Hepatocyte (in vitro differentiated cells): ENCODE data around the gene LIPT1.

ENCODE experiments used
- CTCF ChIP-seq: fragments of 200-600 bp; sonication (generic); IDR thresholded peaks from 2 replicates; pipeline ENCODE4 v1.5.1; 2016; ENCODE audit warnings: antibody characterized with exemption, mild to moderate bottlenecking; ENCODE audit not compliant: poor library complexity
- EZH2 ChIP-seq: fragments of 200-600 bp; sonication (generic); IDR thresholded peaks from 2 replicates; pipeline ENCODE4 v1.6.1; 2016; ENCODE audit warnings: antibody characterized with exemption, mild to moderate bottlenecking, borderline replicate concordance
- EZH2phosphoT487 ChIP-seq: fragments of 200-600 bp; sonication (generic); IDR thresholded peaks from one replicate; pipeline ENCODE4 v1.6.1; 2018; ENCODE audit warnings: antibody characterized with exemption, mild to moderate bottlenecking, low read depth, moderate library complexity; ENCODE audit not compliant: unreplicated experiment, severe bottlenecking

GRCh38 chr2:99183025-99183424 lies 28.3 kb downstream of the LIPT1 start:
- no peak for TF ChIP-seq CTCF
- TF ChIP-seq EZH2, result no peak
- no peak for TF ChIP-seq EZH2phosphoT487
